Right lobe of liver (tissue), 6 donors: ENCODE measurements around the gene INPP4A. TPM values are rescaled to one million over a fixed set of nuclear protein-coding genes. Genes with fewer than 3 reads are reported as not detected.

Experiments used
- ATAC-seq, 4 donors: fragments of 200-7000 bp; cut with Tn5 transposase; one replicate each; pipeline ENCODE4 v1.9.1; 2020; ENCODE audit warnings: mild to moderate bottlenecking in 4 of 4, moderate library complexity in 4 of 4
- DNase-seq, 3 donors: peaks; one replicate each; pipeline ENCODE4 v3.0.0-alpha.2; 2020
- H3K27ac ChIP-seq, 3 donors: fragments of 200-600 bp; one replicate each; pipeline ENCODE4 v1.8.0; 2022
- H3K27me3 ChIP-seq, 2 donors: fragments of 200-600 bp; one replicate each; pipeline ENCODE4 v1.8.0; 2022
- H3K36me3 ChIP-seq, 4 donors: fragments of 200-600 bp; sonication (generic) in 1 of 4; one replicate each; pipeline versions ENCODE4 v1.5.1 to v1.8.0; 2017 to 2022; ENCODE audit warnings: control low read depth in 1 of 4
- H3K4me1 ChIP-seq, 4 donors: fragments of 200-600 bp; sonication (generic) in 1 of 4; one replicate each; pipeline versions ENCODE4 v1.5.1 to v1.8.0; 2017 to 2022; ENCODE audit warnings: control low read depth in 1 of 4
- H3K4me3 ChIP-seq, 3 donors: fragments of 200-600 bp; one replicate each; pipeline ENCODE4 v1.8.0; 2022
- H3K9me3 ChIP-seq, 4 donors: fragments of 200-600 bp; sonication (generic) in 1 of 4; one replicate each; pipeline versions ENCODE4 v1.5.1 to v1.8.0; 2017 to 2022; ENCODE audit warnings: control low read depth in 1 of 4
- POLR2A ChIP-seq: fragments of 450-650 bp; IDR thresholded peaks from one replicate; pipeline ENCODE4 v1.6.1; 2017; ENCODE audit warnings: antibody characterized with exemption, mild to moderate bottlenecking
- WGBS: methylation state at CpG from one replicate; pipeline ENCODE4 v1.1.6; 2018; ENCODE audit warnings: low coverage, low lambda C conversion rate; ENCODE audit not compliant: insufficient coverage; ENCODE audit errors: missing lambda C conversion rate; 5-methylcytosine and 5-hydroxymethylcytosine counted together
- intact Hi-C, 2 donors: fragments of 100-400 bp; cut with DNase I; formaldehyde crosslinking; loops; one replicate each; pipeline versions ENCODE4 v1.11.2 to v1.14.1; 2022
- total RNA-seq, 6 experiments: library from RNA; depleted of rRNA in 2 of 6; stranded (reverse); fragments of >200 nt in 2 of 6; fragmentation: NEBNext Ultra II Directional in 3 of 6; extraction: Animal tissue kit (Norgen Biotek cat#: 25700) in 3 of 6; gene quantifications; one replicate each; pipeline versions ENCODE4 v1.1.0 to v1.2.4, GENCODE V29; 2016 to 2023
- TF ChIP-seq, protein P1 (sequence below), 4 donors: fragments of 200-600 bp in 3 of 4; fragments of 450-650 bp in 1 of 4; IDR thresholded peaks; one replicate each; pipeline versions ENCODE4 v1.5.1 to v1.8.0; 2016 to 2022; ENCODE audit warnings: antibody characterized with exemption in 4 of 4, mild to moderate bottlenecking in 2 of 4
- donor health status: DM: no; HTN: yes; CAD: no.
- donor health status: DM: no; HTN: no; CAD: no.
- donor health status: DM: no; HTN: no; CAD: no.
- donor health status: DM: no; HTN: yes; CAD: no.
- donor health status: DM: no; HTN: yes; CAD: no.

The INPP4A gene
- total RNA-seq, 6 experiments from 2014 or later: 6.5 to 10.4 (median 8.0) TPM

DNA sequence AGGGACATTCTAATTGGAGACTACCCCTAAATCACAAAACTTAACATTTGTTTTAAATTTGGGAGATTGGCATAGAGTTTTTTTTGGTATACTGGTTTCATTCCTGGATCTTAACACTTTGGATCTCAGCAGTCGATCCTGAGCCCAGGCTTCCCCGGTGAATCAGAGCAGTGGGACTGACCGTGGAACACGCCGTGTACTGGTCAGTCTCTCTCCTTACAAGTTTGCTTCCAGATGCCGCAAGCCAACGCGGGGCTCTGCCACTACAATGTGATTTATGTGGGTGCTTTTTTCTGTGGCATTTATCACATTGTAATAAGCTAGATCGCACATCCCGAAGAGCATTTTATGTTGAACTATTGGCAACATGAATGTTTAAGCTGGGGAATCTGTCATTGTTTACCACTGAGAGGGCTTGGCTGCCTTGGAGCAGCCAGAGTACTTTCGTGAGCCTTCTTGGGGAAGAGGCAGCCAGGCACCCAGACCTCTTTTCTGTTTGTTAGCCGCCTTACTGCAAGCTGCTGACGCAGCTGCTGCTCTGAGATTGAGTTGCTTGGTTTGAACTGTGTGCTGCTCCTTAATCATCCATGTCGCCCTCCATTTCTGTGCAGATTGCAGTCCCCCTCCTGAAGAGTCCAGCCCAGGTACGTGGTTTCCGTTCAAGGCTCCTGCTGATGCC, 114.3 kb downstream of the INPP4A start:
- Histone ChIP-seq H3K4me1 (no peaks in the 10 kb centered on the region), H3K4me3 (no peak overlapping the region), H3K27me3 (no peaks in the 10 kb centered on the region), H3K36me3 (peaks cover 0 to 28% (median 0%) of the 10 kb centered on the region in 4 donors), H3K27ac (no peak overlapping the region), H3K9me3 (no peaks in the 10 kb centered on the region)
- intact Hi-C loops: no loop called here
- DNase-seq (no peak), ATAC-seq (no peak)
- no peak for TF ChIP-seq POLR2A
- TF ChIP-seq, protein P1, sequence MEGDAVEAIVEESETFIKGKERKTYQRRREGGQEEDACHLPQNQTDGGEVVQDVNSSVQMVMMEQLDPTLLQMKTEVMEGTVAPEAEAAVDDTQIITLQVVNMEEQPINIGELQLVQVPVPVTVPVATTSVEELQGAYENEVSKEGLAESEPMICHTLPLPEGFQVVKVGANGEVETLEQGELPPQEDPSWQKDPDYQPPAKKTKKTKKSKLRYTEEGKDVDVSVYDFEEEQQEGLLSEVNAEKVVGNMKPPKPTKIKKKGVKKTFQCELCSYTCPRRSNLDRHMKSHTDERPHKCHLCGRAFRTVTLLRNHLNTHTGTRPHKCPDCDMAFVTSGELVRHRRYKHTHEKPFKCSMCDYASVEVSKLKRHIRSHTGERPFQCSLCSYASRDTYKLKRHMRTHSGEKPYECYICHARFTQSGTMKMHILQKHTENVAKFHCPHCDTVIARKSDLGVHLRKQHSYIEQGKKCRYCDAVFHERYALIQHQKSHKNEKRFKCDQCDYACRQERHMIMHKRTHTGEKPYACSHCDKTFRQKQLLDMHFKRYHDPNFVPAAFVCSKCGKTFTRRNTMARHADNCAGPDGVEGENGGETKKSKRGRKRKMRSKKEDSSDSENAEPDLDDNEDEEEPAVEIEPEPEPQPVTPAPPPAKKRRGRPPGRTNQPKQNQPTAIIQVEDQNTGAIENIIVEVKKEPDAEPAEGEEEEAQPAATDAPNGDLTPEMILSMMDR (IDR thresholded peaks at IDR 0.05): no peak
- WGBS: 92% methylated on average over 9 of the region's 16 CpGs

DNA sequence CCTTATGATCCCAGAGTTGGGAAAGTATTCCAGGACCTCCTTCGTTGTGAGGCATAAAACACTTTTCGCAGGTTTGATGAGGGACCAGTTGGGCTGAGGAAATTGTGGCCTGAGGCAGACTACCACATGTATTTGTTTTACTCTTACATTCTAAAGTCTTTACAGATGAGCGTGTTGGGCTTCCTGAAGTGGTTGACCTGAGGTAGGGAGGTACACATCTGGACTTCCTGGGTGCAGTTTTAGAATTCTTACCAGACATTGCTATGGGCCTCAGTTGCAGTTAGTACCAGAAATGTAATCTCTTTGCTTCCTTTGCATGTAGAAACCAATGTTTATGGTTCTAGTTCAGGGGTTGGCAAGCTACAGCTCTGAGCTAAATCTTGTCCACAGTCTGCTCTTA, 114.9 kb downstream of the INPP4A start:
- no peak for TF ChIP-seq POLR2A
- TF ChIP-seq, protein P1 (IDR thresholded peaks at IDR 0.05): no peak
- no peaks in the 10 kb centered on the region for H3K4me1 ChIP-seq
- DNase-seq: no peak
- ATAC-seq: no peak
- H3K27ac ChIP-seq: no peak overlapping the region
- H3K36me3 ChIP-seq: peaks cover 0 to 24% (median under 1%) of the 10 kb centered on the region in 4 donors
- no peak overlapping the region for H3K4me3 ChIP-seq
- intact Hi-C loops: no loop called here
- WGBS: 88% methylated on average over 2 of the region's 3 CpGs
- no peaks in the 10 kb centered on the region for H3K9me3 ChIP-seq
- no peaks in the 10 kb centered on the region for H3K27me3 ChIP-seq

DNA sequence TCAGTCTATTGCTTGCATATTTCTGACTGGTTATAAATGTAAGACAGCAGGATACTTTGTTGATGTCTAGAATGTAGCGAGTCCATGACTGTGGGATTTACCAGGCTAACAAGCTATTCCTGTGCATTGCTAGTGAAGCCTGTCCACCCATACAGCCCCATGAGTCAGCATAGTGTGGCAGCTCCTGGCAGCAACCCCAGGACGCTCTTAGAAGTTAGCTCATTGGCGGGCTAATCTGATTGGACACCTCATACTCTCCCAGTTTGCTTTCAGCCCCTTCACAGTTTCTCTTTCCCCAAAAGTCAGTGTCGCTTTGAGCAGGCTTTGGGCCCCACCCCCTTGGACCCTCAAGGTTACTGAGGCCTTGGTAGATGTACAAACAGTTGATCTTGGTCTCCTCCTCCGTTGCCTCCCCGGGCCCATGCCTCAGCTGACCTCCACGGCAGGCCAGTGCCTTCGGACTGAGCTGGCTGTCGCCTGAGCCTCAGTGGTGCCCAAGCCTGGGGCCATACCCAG, 115.7 kb downstream of the INPP4A start:
- intact Hi-C loops: no loop called here
- Histone ChIP-seq H3K4me3 (no peak overlapping the region), H3K4me1 (no peaks in the 10 kb centered on the region), H3K27ac (no peak overlapping the region), H3K27me3 (no peaks in the 10 kb centered on the region), H3K36me3 (peaks cover 0 to 19% (median 3%) of the 10 kb centered on the region in 4 donors), H3K9me3 (no peaks in the 10 kb centered on the region)
- no peak for ATAC-seq
- no peak for TF ChIP-seq POLR2A
- TF ChIP-seq, protein P1 (IDR thresholded peaks at IDR 0.05): no peak
- 90% methylated on average over 6 of the region's 9 CpGs for WGBS
- no peak for DNase-seq

DNA sequence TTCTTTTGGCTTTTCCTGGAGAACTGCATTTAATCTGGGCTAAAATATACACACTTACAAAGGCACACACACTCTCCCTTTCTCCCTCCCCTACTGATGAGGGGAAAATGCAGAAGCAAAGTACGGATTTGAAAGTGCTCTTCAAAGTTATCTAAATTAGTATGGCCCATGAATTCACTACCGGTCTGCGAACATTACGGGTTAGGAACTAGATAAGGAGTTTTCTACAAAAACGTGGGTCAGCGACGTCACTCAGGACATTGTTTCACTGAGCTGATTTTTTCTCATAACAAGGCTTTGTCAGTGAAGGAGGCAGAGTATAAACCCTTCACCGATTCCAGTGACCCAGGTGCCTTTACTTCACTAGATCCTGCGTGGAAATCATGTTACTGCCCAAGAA, 116.4 kb downstream of the INPP4A start:
- Histone ChIP-seq H3K4me3 (no peak overlapping the region), H3K9me3 (no peaks in the 10 kb centered on the region), H3K36me3 (peaks cover 0 to 16% (median 3%) of the 10 kb centered on the region in 4 donors), H3K4me1 (no peaks in the 10 kb centered on the region), H3K27me3 (no peaks in the 10 kb centered on the region), H3K27ac (no peak overlapping the region)
- DNase-seq: no peak
- TF ChIP-seq POLR2A: no peak
- TF ChIP-seq, protein P1 (IDR thresholded peaks at IDR 0.05): no peak
- intact Hi-C loops: no loop called here
- WGBS: 86% methylated on average over 8 of the region's 9 CpGs
- no peak for ATAC-seq
